ENCODE measurements around the gene MSI2.
A peak's percentile ranks its signal among the peaks of the same experiment; 100 is the strongest.

Gene MSI2

DNA sequence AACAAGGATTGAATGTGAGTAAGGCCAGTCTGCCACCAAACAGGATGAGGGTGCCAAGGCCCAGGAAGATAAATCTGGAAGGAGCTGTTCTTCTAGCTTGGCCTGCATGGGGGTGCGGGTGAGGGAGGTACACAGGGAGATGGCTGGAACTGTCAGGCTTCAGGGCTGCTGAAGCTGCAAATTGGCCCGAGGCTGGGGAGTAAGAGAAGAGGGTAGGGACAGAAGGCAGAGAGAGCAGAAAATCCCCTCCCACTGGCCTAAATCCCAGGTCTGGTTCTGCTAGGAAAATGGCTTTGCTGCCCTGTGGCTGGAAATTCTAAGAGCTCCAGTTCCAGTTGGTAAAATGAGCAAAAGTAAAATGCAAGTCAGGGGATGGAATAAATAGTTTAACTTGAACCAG is 400.9 kb downstream of the MSI2 start:
- TF ChIP-seq, protein P1, sequence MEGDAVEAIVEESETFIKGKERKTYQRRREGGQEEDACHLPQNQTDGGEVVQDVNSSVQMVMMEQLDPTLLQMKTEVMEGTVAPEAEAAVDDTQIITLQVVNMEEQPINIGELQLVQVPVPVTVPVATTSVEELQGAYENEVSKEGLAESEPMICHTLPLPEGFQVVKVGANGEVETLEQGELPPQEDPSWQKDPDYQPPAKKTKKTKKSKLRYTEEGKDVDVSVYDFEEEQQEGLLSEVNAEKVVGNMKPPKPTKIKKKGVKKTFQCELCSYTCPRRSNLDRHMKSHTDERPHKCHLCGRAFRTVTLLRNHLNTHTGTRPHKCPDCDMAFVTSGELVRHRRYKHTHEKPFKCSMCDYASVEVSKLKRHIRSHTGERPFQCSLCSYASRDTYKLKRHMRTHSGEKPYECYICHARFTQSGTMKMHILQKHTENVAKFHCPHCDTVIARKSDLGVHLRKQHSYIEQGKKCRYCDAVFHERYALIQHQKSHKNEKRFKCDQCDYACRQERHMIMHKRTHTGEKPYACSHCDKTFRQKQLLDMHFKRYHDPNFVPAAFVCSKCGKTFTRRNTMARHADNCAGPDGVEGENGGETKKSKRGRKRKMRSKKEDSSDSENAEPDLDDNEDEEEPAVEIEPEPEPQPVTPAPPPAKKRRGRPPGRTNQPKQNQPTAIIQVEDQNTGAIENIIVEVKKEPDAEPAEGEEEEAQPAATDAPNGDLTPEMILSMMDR (IDR thresholded peaks at IDR 0.05; ENCODE audit: insufficient read depth, low read depth, low read length, missing control alignments) = no peak
- H3K4me3 ChIP-seq (ENCODE audit: low read depth, low read length) = no peak overlapping the region
- DNase-seq (ENCODE audit: low read depth) = no peak

DNA sequence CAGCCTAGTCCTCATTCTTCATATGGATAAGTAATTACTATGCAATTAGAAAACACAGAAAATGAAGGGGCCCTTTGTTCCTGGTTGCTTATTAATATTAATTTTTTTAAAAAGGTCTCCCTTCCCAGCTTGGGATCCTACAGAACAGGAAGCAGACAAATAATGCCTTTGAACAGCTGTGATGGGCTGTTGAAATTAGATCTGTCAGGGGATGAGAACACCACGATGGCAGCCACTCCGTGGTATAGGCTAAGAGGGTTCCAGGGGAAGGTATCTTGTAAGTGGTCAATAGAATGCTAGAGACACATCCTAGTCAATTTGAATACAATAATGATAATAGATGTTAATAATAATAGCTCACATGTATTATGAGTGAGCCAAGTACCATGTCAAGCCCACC is 405.7 kb downstream of the MSI2 start:
- DNase-seq (ENCODE audit: low read depth) = no peak
- TF ChIP-seq, protein P1 (IDR thresholded peaks at IDR 0.05; ENCODE audit: insufficient read depth, low read depth, low read length, missing control alignments) = no peak
- no peak overlapping the region for H3K4me3 ChIP-seq (ENCODE audit: low read depth, low read length)

DNA sequence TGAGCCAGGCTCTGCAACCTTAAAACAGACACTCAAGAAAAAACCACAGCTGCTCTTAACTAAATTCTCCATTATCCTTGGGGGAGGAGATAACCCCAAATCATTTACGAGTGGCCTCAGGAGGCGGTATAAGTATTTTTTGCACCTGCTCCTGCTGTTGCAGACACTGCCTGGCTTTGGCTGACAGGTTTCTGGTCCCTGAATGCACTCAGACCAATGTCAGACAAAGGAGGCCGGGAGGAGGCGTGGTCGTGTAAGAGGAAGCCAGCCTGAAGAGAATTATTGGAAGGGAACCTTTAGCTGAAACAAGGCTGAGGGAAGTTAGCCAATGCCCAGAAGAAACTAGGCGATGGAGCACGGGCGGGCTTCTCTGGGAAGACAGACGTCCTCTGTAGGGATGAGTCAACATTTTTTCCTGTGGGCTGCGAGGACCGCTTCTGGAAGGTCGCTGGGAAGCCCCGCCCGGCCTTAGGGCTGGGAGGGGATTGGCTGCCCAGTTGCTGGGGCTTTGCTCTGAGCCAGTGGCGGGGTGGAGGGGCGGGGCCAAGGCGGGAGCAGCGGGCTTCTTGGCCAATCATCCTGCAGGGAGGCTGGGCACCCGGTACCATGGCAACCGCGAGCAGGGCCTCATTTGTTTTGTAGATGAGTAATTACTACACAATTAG is 406.5 kb downstream of the MSI2 start:
- peak overlapping the region; percentile 50 for H3K4me3 ChIP-seq (ENCODE audit: low read depth, low read length)
- TF ChIP-seq, protein P1 (IDR thresholded peaks at IDR 0.05; ENCODE audit: insufficient read depth, low read depth, low read length, missing control alignments) = no peak
- peak; percentile 87 for DNase-seq (ENCODE audit: low read depth)

DNA sequence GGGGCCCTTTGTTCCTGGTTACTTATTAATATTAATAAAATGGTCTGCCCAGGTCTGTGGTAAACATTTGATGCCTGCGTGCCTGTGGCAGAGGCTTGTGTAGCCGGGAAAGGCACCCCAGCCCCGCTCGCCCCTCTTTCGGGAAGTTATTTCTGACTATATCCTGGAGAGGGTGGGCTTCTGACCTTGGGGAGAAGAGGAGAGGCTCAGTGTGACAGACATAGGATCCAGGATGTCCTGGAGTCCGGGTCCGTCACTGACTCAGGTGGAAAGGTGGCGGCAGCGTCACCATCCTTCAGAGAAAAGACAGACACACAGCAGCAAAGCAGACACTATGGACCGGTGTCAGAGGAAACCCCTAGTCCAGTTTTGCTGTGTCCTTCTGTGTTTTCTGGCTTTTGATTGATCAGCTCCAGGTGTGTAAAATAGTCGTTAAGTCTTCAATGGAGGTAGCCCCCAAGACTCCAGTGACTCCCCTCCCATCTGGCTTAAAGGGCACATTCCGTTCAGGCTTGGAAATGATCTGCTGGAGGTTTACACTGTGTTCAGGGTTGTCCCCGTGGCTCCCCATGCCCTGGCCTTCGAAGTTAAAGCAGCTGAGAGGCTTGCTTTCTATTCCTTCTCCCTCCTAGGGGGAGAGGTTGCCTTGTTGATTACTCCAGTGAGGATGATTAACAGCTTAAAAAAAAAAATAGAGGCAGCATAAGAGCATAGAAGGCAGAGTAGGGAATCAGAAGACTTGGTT is 407.2 kb downstream of the MSI2 start:
- H3K4me3 ChIP-seq (ENCODE audit: low read depth, low read length) = no peak overlapping the region
- DNase-seq (ENCODE audit: low read depth) = no peak
- TF ChIP-seq, protein P1 (IDR thresholded peaks at IDR 0.05; ENCODE audit: insufficient read depth, low read depth, low read length, missing control alignments) = no peak

DNA sequence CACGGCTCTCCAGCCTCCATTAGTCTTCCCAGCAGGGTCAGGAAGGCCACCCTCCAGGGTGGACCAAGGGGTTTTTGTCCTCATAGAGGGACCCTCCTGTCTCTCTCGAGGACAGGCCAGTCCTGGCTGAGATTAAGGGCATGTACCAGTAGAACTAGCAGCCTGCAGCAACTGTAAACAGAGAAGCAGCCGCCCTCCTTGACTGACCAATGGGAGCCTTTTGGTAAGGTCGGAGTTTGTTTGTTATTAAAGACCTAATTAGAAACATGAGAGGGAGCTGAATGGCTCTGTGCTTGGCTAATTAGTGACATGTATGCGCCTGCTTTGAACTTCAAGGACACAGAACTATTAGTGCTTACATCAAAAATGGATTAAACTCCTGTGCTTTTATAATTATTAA is 408.8 kb downstream of the MSI2 start:
- H3K4me3 ChIP-seq (ENCODE audit: low read depth, low read length) = no peak overlapping the region
- TF ChIP-seq, protein P1 (IDR thresholded peaks at IDR 0.05; ENCODE audit: insufficient read depth, low read depth, low read length, missing control alignments) = no peak
- DNase-seq (ENCODE audit: low read depth) = no peak

DNA sequence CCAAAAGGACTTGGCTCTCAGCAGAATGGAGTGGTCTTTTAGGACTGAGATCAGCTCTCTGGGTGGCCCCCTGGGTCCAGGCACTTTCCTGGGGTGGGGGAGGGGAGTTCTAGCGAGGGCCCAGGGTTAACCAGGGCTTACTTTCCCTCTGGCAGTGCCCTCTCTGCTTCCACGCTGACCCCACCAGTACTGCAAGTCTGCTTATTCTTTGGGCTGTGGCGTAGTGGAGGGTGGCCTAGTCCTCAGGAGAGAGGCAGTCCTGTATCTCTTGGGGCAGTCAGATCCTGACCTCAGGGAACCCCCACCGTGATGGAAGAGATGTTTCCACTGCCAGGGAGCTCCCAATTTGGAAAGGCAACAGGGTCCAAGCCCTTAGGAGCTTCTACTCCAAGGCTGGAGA is 409.4 kb downstream of the MSI2 start:
- H3K4me3 ChIP-seq (ENCODE audit: low read depth, low read length) = no peak overlapping the region
- DNase-seq (ENCODE audit: low read depth) = no peak
- TF ChIP-seq, protein P1 (IDR thresholded peaks at IDR 0.05; ENCODE audit: insufficient read depth, low read depth, low read length, missing control alignments) = no peak
